Cardiac muscle cell (in vitro differentiated cells and primary cell): ENCODE results near the gene VASN. TPM values are rescaled to one million over a fixed set of nuclear protein-coding genes. Genes with fewer than 3 reads are reported as not detected.

Experiments used
- DNase-seq, 2 donors: peaks; one replicate each; pipeline versions ENCODE4 v3.0.0 to v3.0.0-alpha.2; 2010 to 2017; ENCODE audit warnings: low read depth in 1 of 2, low spot score in 1 of 2
- H3K27ac ChIP-seq: fragments of 200-600 bp; sonication (generic); 2 replicates; pipeline ENCODE4 v1.5.1; 2016
- H3K27me3 ChIP-seq: fragments of 200-600 bp; sonication (generic); 2 replicates; pipeline ENCODE4 v1.6.0; 2016; ENCODE audit warnings: control low read depth
- H3K36me3 ChIP-seq: fragments of 200-600 bp; sonication (generic); 2 replicates; pipeline ENCODE4 v1.5.1; 2016; ENCODE audit warnings: control low read depth
- H3K4me1 ChIP-seq: fragments of 200-600 bp; sonication (generic); 2 replicates; pipeline ENCODE4 v1.8.1; 2017; ENCODE audit warnings: low read depth, mild to moderate bottlenecking, mixed run types
- H3K4me3 ChIP-seq: fragments of 200-600 bp; sonication (generic); 2 replicates; pipeline ENCODE4 v1.5.1; 2016; ENCODE audit warnings: mild to moderate bottlenecking
- H3K9me3 ChIP-seq: fragments of 200-600 bp; sonication (generic); 2 replicates; pipeline ENCODE4 v1.5.1; 2017; ENCODE audit warnings: low read depth, mild to moderate bottlenecking, control low read depth
- polyA plus RNA-seq: library from polyadenylated mRNA; unstranded; fragments of >200 nt; fragmentation: Nextera tagmentation; extraction: Ambion mirVana; gene quantifications from 2 replicates; pipeline ENCODE4 v1.2.1, GENCODE V29; 2016
- total RNA-seq: library from RNA; depleted of rRNA; stranded (reverse); fragments of >200 nt; gene quantifications from 2 replicates; pipeline ENCODE4 v1.2.3, GENCODE V29; 2016
- TF ChIP-seq, protein P1 (sequence below): IDR thresholded peaks from 2 replicates; pipeline ENCODE4 v1.5.1; 2012; ENCODE audit warnings: low read depth, mild to moderate bottlenecking, low read length

Gene VASN
- total and polyA plus RNA-seq, 2 experiments from 2014 or later: 18.9 to 33.3 TPM

DNA sequence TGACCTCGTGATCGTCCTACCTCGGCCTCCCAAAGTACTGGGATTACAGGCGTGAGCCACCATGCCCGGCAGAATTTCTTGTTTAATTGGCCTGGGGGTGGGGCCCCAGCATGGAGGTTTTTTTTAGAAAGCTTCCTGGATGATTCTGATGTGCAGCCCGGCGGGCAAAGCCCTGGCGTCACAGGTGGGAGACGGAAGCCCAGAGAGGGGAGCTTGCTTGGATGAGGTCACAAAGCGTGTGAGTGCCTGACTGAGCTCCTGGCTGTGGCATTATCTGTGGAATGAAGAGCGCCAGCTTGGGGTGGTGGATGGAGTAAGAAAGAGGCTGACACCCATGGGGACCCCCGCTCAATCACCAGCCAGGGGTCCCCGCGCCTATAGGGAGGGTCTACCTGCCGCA is 4.1 kb downstream of the VASN start:
- Histone ChIP-seq H3K36me3 (no peaks in the 10 kb centered on the region), H3K27me3 (no peaks in the 10 kb centered on the region), H3K4me3 (no peak overlapping the region), H3K27ac (no peak overlapping the region), H3K4me1 (peaks cover 56% of the 10 kb centered on the region), H3K9me3 (no peaks in the 10 kb centered on the region)
- DNase-seq: no peak
- TF ChIP-seq, protein P1, sequence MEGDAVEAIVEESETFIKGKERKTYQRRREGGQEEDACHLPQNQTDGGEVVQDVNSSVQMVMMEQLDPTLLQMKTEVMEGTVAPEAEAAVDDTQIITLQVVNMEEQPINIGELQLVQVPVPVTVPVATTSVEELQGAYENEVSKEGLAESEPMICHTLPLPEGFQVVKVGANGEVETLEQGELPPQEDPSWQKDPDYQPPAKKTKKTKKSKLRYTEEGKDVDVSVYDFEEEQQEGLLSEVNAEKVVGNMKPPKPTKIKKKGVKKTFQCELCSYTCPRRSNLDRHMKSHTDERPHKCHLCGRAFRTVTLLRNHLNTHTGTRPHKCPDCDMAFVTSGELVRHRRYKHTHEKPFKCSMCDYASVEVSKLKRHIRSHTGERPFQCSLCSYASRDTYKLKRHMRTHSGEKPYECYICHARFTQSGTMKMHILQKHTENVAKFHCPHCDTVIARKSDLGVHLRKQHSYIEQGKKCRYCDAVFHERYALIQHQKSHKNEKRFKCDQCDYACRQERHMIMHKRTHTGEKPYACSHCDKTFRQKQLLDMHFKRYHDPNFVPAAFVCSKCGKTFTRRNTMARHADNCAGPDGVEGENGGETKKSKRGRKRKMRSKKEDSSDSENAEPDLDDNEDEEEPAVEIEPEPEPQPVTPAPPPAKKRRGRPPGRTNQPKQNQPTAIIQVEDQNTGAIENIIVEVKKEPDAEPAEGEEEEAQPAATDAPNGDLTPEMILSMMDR: no peak

- H3K27ac ChIP-seq: no peak overlapping the region
- no peaks in the 10 kb centered on the region for H3K36me3 ChIP-seq
- peak in 1 of 2 donors; percentile 92 for DNase-seq
- no peaks in the 10 kb centered on the region for H3K9me3 ChIP-seq
- H3K4me1 ChIP-seq: peaks cover 50% of the 10 kb centered on the region
- TF ChIP-seq, protein P1: no peak
- no peak overlapping the region for H3K4me3 ChIP-seq
- no peaks in the 10 kb centered on the region for H3K27me3 ChIP-seq
These were observed 4.7 kb downstream of the VASN start for GRCh38 chr16:4376126-4376892.

DNA sequence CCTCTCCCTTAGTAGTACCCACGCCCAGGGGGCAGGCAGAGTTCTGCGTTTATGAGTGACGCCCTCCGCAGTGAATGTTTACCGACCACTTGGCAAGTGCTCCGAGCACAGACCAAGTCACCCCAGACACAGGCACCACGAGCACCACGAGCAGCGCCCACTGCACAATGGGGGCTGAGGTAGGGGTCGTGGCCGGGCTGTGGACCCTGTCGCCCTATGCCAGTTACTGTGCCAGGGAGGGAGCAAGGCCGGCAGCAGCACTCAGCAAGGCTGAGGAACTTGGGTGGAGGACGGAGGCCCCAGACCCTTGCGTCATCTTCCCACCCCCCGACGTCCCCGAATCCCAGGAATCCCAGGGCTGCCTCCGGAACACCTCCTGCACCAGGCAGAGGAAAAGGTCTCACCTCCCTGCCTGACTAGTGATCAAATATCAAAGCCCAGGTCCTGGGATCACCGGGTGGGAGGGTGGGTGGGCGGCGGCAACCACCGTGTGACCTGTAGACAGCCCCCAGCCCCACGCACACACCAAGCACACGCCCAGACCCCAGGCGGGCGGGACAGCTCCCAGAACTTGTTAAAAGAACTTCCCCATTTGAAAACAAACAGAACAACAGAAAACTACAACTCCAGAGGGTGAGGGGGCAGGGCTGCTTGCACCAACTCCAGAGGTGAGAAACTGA is 5.4 kb downstream of the VASN start:
- no peaks in the 10 kb centered on the region for H3K36me3 ChIP-seq
- H3K4me1 ChIP-seq: peaks cover 49% of the 10 kb centered on the region
- no peaks in the 10 kb centered on the region for H3K27me3 ChIP-seq
- TF ChIP-seq, protein P1: no peak
- H3K4me3 ChIP-seq: no peak overlapping the region
- DNase-seq: no peak
- no peaks in the 10 kb centered on the region for H3K9me3 ChIP-seq
- H3K27ac ChIP-seq: peak overlapping the region; percentile 34

DNA sequence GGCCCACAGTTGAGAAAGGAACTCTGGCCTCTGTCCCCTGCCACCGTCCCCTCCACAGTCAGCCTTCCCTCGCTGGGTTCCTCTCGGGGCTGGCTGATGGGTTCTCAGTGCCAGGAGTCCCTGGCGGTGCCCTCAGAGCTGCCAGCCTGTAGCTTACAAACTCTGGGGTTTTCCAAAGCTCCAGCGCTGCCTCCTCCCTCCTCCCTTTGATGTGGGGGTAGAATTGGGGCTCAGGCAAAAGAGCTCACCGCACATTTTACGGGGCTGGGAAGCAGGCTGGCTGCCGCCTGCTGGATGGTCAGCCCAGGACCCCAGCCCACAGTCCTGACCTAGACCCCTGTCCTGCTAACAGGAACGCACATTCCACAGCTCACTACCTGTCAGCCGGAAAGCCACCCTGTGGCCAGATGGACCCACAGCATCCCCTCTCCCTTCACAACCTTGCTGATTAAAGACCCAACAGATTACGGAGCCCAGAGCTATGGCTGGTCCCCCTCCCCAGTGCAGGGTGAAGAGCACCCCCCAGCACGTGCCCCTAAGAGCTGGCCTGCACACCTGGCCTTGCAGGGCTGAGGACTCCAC is 6.0 kb downstream of the VASN start:
- no peaks in the 10 kb centered on the region for H3K36me3 ChIP-seq
- TF ChIP-seq, protein P1: peak; percentile 4
- H3K9me3 ChIP-seq: no peaks in the 10 kb centered on the region
- H3K27me3 ChIP-seq: no peaks in the 10 kb centered on the region
- no peak for DNase-seq
- no peak overlapping the region for H3K4me3 ChIP-seq
- H3K27ac ChIP-seq: peak overlapping the region; percentile 34
- H3K4me1 ChIP-seq: peaks cover 49% of the 10 kb centered on the region

DNA sequence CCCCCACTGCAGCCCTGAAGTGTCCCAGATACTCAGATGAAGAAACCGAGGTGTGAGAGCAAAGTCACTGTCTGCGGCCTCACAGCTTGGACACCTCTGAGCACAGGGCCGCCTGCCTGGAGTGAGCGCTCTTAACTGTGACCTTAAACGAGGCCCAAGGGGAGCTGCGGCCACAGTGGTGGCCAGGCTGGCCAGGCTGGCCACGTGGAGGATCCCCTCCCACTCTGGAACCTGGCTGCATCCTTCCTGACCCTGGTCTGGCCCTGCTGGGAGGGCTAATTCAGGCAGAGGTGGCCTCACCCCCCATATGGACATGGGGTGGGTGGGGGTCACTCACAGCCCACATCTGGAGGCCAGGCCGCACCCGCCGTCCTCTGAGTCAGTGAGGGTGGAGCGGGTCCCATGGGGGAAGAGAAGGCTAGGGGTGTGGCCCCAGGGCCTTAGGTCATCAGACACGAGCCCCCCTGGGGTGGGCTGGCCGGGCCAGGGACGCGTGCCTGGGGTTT is 6.6 kb downstream of the VASN start:
- no peak overlapping the region for H3K4me3 ChIP-seq
- peaks cover 43% of the 10 kb centered on the region for H3K4me1 ChIP-seq
- DNase-seq: no peak
- H3K9me3 ChIP-seq: no peaks in the 10 kb centered on the region
- no peaks in the 10 kb centered on the region for H3K27me3 ChIP-seq
- TF ChIP-seq, protein P1: no peak
- H3K36me3 ChIP-seq: no peaks in the 10 kb centered on the region
- peak overlapping the region; percentile 34 for H3K27ac ChIP-seq
